Kidney epithelial cell (primary cell): ENCODE data around the gene SDF4. TPM values are rescaled to one million over a fixed set of nuclear protein-coding genes. Genes with fewer than 3 reads are reported as not detected.

Source experiments
- DNase-seq: peaks from one replicate; pipeline ENCODE4 v3.0.0-alpha.2; 2010; ENCODE audit warnings: low read depth
- H3K27me3 ChIP-seq: 2 replicates; pipeline ENCODE4 v1.6.0; 2011; ENCODE audit warnings: low read length; ENCODE audit not compliant: control insufficient read depth, insufficient read depth
- H3K36me3 ChIP-seq: 2 replicates; pipeline ENCODE4 v1.5.1; 2011; ENCODE audit warnings: low read length; ENCODE audit not compliant: control insufficient read depth, insufficient read depth
- H3K4me3 ChIP-seq: 2 replicates; pipeline ENCODE4 v1.5.1; 2011; ENCODE audit warnings: low read depth, mild to moderate bottlenecking, control low read depth, low read length
- CTCF ChIP-seq: IDR thresholded peaks from 2 replicates; pipeline ENCODE4 v1.5.1; 2011; ENCODE audit warnings: mild to moderate bottlenecking, moderate library complexity, low read length, control low read depth, inconsistent platforms; ENCODE audit not compliant: insufficient read depth, poor library complexity, severe bottlenecking
- total RNA-seq: library from RNA; depleted of rRNA; stranded (reverse); fragments of >200 nt; gene quantifications from 2 replicates; pipeline ENCODE4 v1.2.3, GENCODE V29; 2015

Gene SDF4
- total RNA-seq, 1 donor from 2014 or later: 153 TPM

- TF ChIP-seq CTCF: no peak
- Histone ChIP-seq H3K4me3 (no peak overlapping the region), H3K27me3 (peaks cover 9% of the 10 kb centered on the region), H3K36me3 (no peaks in the 10 kb centered on the region)
- no peak for DNase-seq
Measured at GRCh38 chr1:1183833-1184775, 47.7 kb downstream of the SDF4 start.

GRCh38 chr1:1183221-1183747, 48.5 kb downstream of the SDF4 start:
- Histone ChIP-seq H3K36me3 (no peaks in the 10 kb centered on the region), H3K27me3 (peaks cover 15% of the 10 kb centered on the region), H3K4me3 (no peak overlapping the region)
- no peak for TF ChIP-seq CTCF
- DNase-seq: no peak

GRCh38 chr1:1182491-1183220, 49.1 kb downstream of the SDF4 start:
- TF ChIP-seq CTCF: no peak

GRCh38 chr1:1181938-1182410, 49.8 kb downstream of the SDF4 start:
- DNase-seq: no peak
- Histone ChIP-seq H3K4me3 (no peak overlapping the region), H3K27me3 (peaks cover 25% of the 10 kb centered on the region), H3K36me3 (no peaks in the 10 kb centered on the region)
- TF ChIP-seq CTCF: no peak

More at GRCh38 chr1:1182491-1183220, 49.1 kb downstream of the SDF4 start:
- peaks cover 19% of the 10 kb centered on the region for H3K27me3 ChIP-seq
- DNase-seq: no peak
- no peak overlapping the region for H3K4me3 ChIP-seq
- H3K36me3 ChIP-seq: no peaks in the 10 kb centered on the region

- no peaks in the 10 kb centered on the region for H3K36me3 ChIP-seq
- H3K4me3 ChIP-seq: no peak overlapping the region
- peaks cover 32% of the 10 kb centered on the region for H3K27me3 ChIP-seq
- no peak for DNase-seq
- no peak for TF ChIP-seq CTCF
Measured at GRCh38 chr1:1181129-1181937, 50.5 kb downstream of the SDF4 start.
